IMR-90 (cell line): ENCODE measurements around the gene CEP128. TPM values are rescaled to one million over a fixed set of nuclear protein-coding genes. Genes with fewer than 3 reads are reported as not detected.

Experiments
- ATAC-seq: fragments of 200-7000 bp; cut with Tn5 transposase; 2 replicates; pipeline ENCODE4 v1.9.1; 2020; ENCODE audit warnings: low read depth, mild to moderate bottlenecking, moderate library complexity
- BruUV-seq: library from RNA; stranded (reverse); fragments of 400-500 nt; replicated peaks from 2 replicates; lab custom pipeline; 2021; lab: Mats Ljungman, UMichigan
- CTCF ChIA-PET: fragments of 300-600 bp; formaldehyde crosslinking; extraction: SDS; loops from one replicate; lab custom pipeline; 2021; ENCODE audit warnings: antibody characterized with exemption; lab: Yijun Ruan, JAX
- POLR2A ChIA-PET: fragments of 300-600 bp; sonication (Branson Sonifier 250); formaldehyde crosslinking; loops from one replicate; lab custom pipeline; 2022; ENCODE audit warnings: antibody characterized with exemption; ENCODE audit not compliant: unreplicated experiment; lab: Charles Lee
- DNase-seq: peaks from one replicate; pipeline ENCODE4 v3.0.0; 2013
- H2AFZ ChIP-seq: replicated peaks from 2 replicates; pipeline ENCODE3; 2013; ENCODE audit warnings: low read length, mild to moderate bottlenecking; ENCODE audit not compliant: poor library complexity
- H2AK5ac ChIP-seq: 2 replicates; pipeline ENCODE4 v1.6.1; 2013; ENCODE audit warnings: low read depth, low read length, inconsistent platforms
- H2AK9ac ChIP-seq: replicated peaks from 2 replicates; pipeline ENCODE3; 2013; ENCODE audit warnings: mild to moderate bottlenecking, low read depth, low read length, moderate library complexity; ENCODE audit not compliant: poor library complexity
- H2BK120ac ChIP-seq: 2 replicates; pipeline ENCODE4 v1.6.1; 2013; ENCODE audit warnings: low read depth, low read length, inconsistent platforms
- H2BK15ac ChIP-seq: 3 replicates; pipeline ENCODE4 v1.6.1; 2013; ENCODE audit warnings: low read depth, low read length, inconsistent platforms
- H2BK20ac ChIP-seq: 2 replicates; pipeline ENCODE4 v1.6.1; 2013; ENCODE audit warnings: low read depth, mild to moderate bottlenecking, inconsistent platforms, low read length, moderate library complexity
- H2BK5ac ChIP-seq: 2 replicates; pipeline ENCODE4 v1.6.1; 2013; ENCODE audit warnings: mild to moderate bottlenecking, low read depth, low read length, inconsistent platforms; ENCODE audit not compliant: poor library complexity, severe bottlenecking
- H3K14ac ChIP-seq: replicated peaks from 2 replicates; pipeline ENCODE4 v1.6.1; 2013; ENCODE audit warnings: low read depth, low read length, inconsistent platforms
- H3K18ac ChIP-seq: 2 replicates; pipeline ENCODE4 v1.6.1; 2013; ENCODE audit warnings: low read depth, low read length, control low read depth
- H3K23ac ChIP-seq: 2 replicates; pipeline ENCODE4 v1.6.1; 2013; ENCODE audit warnings: low read depth, low read length, inconsistent platforms
- H3K27ac ChIP-seq: 2 replicates; pipeline ENCODE4 v1.5.1; 2013; ENCODE audit warnings: mild to moderate bottlenecking, control low read depth, low read length; ENCODE audit not compliant: insufficient read depth
- H3K27me3 ChIP-seq: 2 replicates; pipeline ENCODE4 v1.6.1; 2013; ENCODE audit warnings: low read length; ENCODE audit not compliant: control insufficient read depth, insufficient read depth
- H3K36me3 ChIP-seq: 2 replicates; pipeline ENCODE4 v1.6.1; 2013; ENCODE audit warnings: low read length, mixed read lengths; ENCODE audit not compliant: control insufficient read depth, insufficient read depth
- H3K4ac ChIP-seq: 2 replicates; pipeline ENCODE4 v1.6.1; 2013; ENCODE audit warnings: low read depth, low read length, inconsistent platforms
- H3K4me1 ChIP-seq: 2 replicates; pipeline ENCODE4 v1.6.1; 2013; ENCODE audit warnings: low read length, mixed read lengths; ENCODE audit not compliant: control insufficient read depth, insufficient read depth
- H3K4me2 ChIP-seq: 2 replicates; pipeline ENCODE4 v1.6.1; 2013; ENCODE audit warnings: low read depth, mild to moderate bottlenecking, control low read depth, low read length, moderate library complexity
- H3K4me3 ChIP-seq: 2 replicates; pipeline ENCODE4 v1.5.1; 2013; ENCODE audit warnings: low read depth, mild to moderate bottlenecking, control low read depth, low read length, moderate library complexity; ENCODE audit not compliant: insufficient read depth
- H3K56ac ChIP-seq: 2 replicates; pipeline ENCODE4 v1.6.1; 2013; ENCODE audit warnings: low read length, inconsistent platforms; ENCODE audit not compliant: insufficient read depth; ENCODE audit errors: extremely low read depth
- H3K79me1 ChIP-seq, 2 experiments: 2 replicates each; pipeline ENCODE4 v1.6.1; 2013; ENCODE audit warnings: low read length in 2 of 2, inconsistent platforms in 1 of 2, low read depth in 1 of 2
- H3K9ac ChIP-seq: 2 replicates; pipeline ENCODE4 v1.6.1; 2013; ENCODE audit warnings: low read depth, low read length, control low read depth
- H3K9me1 ChIP-seq: 2 replicates; pipeline ENCODE4 v1.6.1; 2013; ENCODE audit warnings: low read length, inconsistent platforms; ENCODE audit not compliant: insufficient read depth
- H3K9me3 ChIP-seq: 2 replicates; pipeline ENCODE4 v1.6.1; 2013; ENCODE audit warnings: low read length; ENCODE audit not compliant: control insufficient read depth, insufficient read depth
- H4K20me1 ChIP-seq: 2 replicates; pipeline ENCODE4 v1.6.1; 2013; ENCODE audit warnings: low read length, inconsistent platforms; ENCODE audit not compliant: insufficient read depth
- H4K5ac ChIP-seq: 2 replicates; pipeline ENCODE4 v1.6.1; 2013; ENCODE audit warnings: mild to moderate bottlenecking, low read depth, low read length, control low read depth
- H4K8ac ChIP-seq, 2 experiments: 2 replicates each; pipeline ENCODE4 v1.6.1; 2013; ENCODE audit warnings: low read depth in 2 of 2, low read length in 2 of 2, control low read depth in 1 of 2, inconsistent platforms in 1 of 2
- H4K91ac ChIP-seq: 2 replicates; pipeline ENCODE4 v1.6.1; 2013; ENCODE audit warnings: low read depth, low read length, inconsistent platforms; ENCODE audit not compliant: insufficient read depth
- BHLHE40 ChIP-seq: fragments of 150-350 bp; IDR thresholded peaks from 2 replicates; pipeline ENCODE4 v1.6.1; 2016; ENCODE audit warnings: mild to moderate bottlenecking, low read depth, low read length
- CEBPB ChIP-seq: IDR thresholded peaks from 2 replicates; pipeline ENCODE4 v1.6.1; 2012; ENCODE audit warnings: low read depth, low read length, improper control_type of control experiment
- CHD1 ChIP-seq: IDR thresholded peaks from 2 replicates; pipeline ENCODE4 v1.6.1; 2012; ENCODE audit warnings: low read depth, low read length, improper control_type of control experiment
- FOS ChIP-seq: fragments of 150-350 bp; IDR thresholded peaks from 2 replicates; pipeline ENCODE4 v1.6.1; 2016; ENCODE audit warnings: low read depth, low read length
- MAFK ChIP-seq: IDR thresholded peaks from 2 replicates; pipeline ENCODE4 v1.6.1; 2012; ENCODE audit warnings: low read depth, low read length, improper control_type of control experiment
- MAZ ChIP-seq: IDR thresholded peaks from 2 replicates; pipeline ENCODE4 v1.6.1; 2012; ENCODE audit warnings: low read depth, mild to moderate bottlenecking, low read length, improper control_type of control experiment, moderate library complexity, borderline replicate concordance
- MXI1 ChIP-seq: IDR thresholded peaks from 2 replicates; pipeline ENCODE4 v1.6.1; 2012; ENCODE audit warnings: low read depth, mild to moderate bottlenecking, low read length, moderate library complexity, borderline replicate concordance
- NFE2L2 ChIP-seq: fragments of 150-350 bp; IDR thresholded peaks from 2 replicates; pipeline ENCODE4 v1.6.1; 2016; ENCODE audit warnings: low read depth, mild to moderate bottlenecking, low read length
- POLR2A ChIP-seq: IDR thresholded peaks from 2 replicates; pipeline ENCODE4 v1.6.1; 2012; ENCODE audit warnings: mild to moderate bottlenecking, low read depth, low read length
- RAD21 ChIP-seq: IDR thresholded peaks from 2 replicates; pipeline ENCODE4 v1.6.1; 2012; ENCODE audit warnings: low read length, improper control_type of control experiment
- RCOR1 ChIP-seq: IDR thresholded peaks from 2 replicates; pipeline ENCODE4 v1.6.1; 2012; ENCODE audit warnings: mild to moderate bottlenecking, low read length, improper control_type of control experiment; ENCODE audit not compliant: insufficient replicate concordance
- RFX5 ChIP-seq: IDR thresholded peaks from 2 replicates; pipeline ENCODE4 v1.8.0; 2012; ENCODE audit warnings: low read depth, mild to moderate bottlenecking, low read length, moderate library complexity
- SMC3 ChIP-seq: fragments of 150-350 bp; IDR thresholded peaks from 2 replicates; pipeline ENCODE4 v1.6.1; 2016; ENCODE audit warnings: low read depth, mild to moderate bottlenecking, antibody characterized with exemption, low read length, moderate library complexity
- USF2 ChIP-seq: fragments of 150-350 bp; IDR thresholded peaks from 2 replicates; pipeline ENCODE4 v1.6.1; 2017; ENCODE audit warnings: mild to moderate bottlenecking, antibody characterized with exemption, low read length, low read depth
- dilution Hi-C: fragments of 300-500 bp; cut with HindIII; formaldehyde crosslinking; loops from one replicate; pipeline ENCODE4 v1.14.3; 2018; ENCODE audit warnings: low sequenced_read_pairs; ENCODE audit not compliant: unreplicated experiment
- in situ Hi-C: fragments of 300-500 bp; cut with MboI; formaldehyde crosslinking; loops from 3 replicates; pipeline ENCODE4 v1.14.3; 2019; ENCODE audit warnings: low sequenced_read_pairs, inconsistent platforms, mixed read lengths
- intact Hi-C: fragments of 100-400 bp; cut with micrococcal nuclease; formaldehyde crosslinking; loops from 2 replicates; pipeline ENCODE4 v1.10.0; 2022
- polyA plus RNA-seq, 3 experiments: library from polyadenylated mRNA; depleted of rRNA; stranded (reverse); fragments of >200 nt; gene quantifications; 2 replicates each; pipeline ENCODE4 v1.2.3, GENCODE V29; 2012; ENCODE audit warnings: low replicate concordance in 1 of 3
- total RNA-seq: library from RNA; depleted of rRNA; stranded (reverse); fragments of >200 nt; gene quantifications from 2 replicates; pipeline ENCODE4 v1.2.3, GENCODE V29; 2012
- TF ChIP-seq, protein P1 (sequence below): fragments of 150-350 bp; IDR thresholded peaks from 2 replicates; pipeline ENCODE4 v1.6.1; 2016; ENCODE audit warnings: low read depth, mild to moderate bottlenecking, low read length, moderate library complexity, borderline replicate concordance
- TF ChIP-seq, protein P2 (sequence below): conservative IDR thresholded peaks from 2 replicates; pipeline ENCODE4 v1.5.1; 2012; ENCODE audit warnings: mild to moderate bottlenecking, low read depth, low read length, improper control_type of control experiment

The CEP128 gene
- total and polyA plus RNA-seq, 2 of the 4 experiments (the other 2 are of a cell fraction): 1.9 to 5.7 TPM

DNA sequence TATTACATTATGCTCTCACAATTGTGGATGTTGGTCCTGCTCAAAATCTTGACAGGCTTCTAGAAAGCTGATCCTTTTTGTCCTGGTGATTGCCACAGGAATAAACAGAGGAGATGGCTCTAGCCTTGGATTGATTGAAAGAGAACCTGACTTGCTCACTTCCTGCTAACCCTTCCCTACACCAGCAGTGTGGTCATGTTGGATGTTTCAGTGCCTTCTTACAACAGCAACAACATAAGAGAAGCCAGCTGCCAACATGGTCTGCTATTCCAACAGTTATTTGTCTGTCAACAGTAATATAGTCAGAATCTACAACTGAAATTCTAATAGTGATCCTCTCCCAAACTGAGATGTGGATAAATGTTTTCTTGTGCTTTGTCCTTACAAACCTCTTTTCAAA lies 418.6 kb downstream of the CEP128 start:
- no peaks in the 10 kb centered on the region for H3K27me3 ChIP-seq
- H3K4ac ChIP-seq: 0 out of 2 replicates have a peak overlapping the region, but pooled peaks have one; percentile 44
- H4K5ac ChIP-seq: no peak overlapping the region
- no peaks in the 10 kb centered on the region for H3K9me3 ChIP-seq
- peak overlapping the region; percentile 9; the same call in 1 of the 2 replicates for H2BK120ac ChIP-seq
- H3K79me1 ChIP-seq: no peaks in the 10 kb centered on the region
- no peak overlapping the region for H2AFZ ChIP-seq
- ChIA-PET CTCF (no interaction called here), POLR2A (no interaction called here)
- dilution Hi-C loops (no loop called here), intact Hi-C loops (no loop called here), in situ Hi-C loops (no loop called here)
- no peak overlapping the region for H3K9ac ChIP-seq
- H4K8ac ChIP-seq: no peak overlapping the region
- H3K14ac ChIP-seq: no peak overlapping the region
- H3K4me3 ChIP-seq: no peak overlapping the region
- H4K91ac ChIP-seq: no peak overlapping the region
- H3K18ac ChIP-seq: peak overlapping the region; percentile 77
- H3K27ac ChIP-seq: no peak overlapping the region
- H3K56ac ChIP-seq: no peak overlapping the region
- no peaks in the 10 kb centered on the region for H3K9me1 ChIP-seq
- H2AK9ac ChIP-seq: no peak overlapping the region
- TF ChIP-seq, protein P1, sequence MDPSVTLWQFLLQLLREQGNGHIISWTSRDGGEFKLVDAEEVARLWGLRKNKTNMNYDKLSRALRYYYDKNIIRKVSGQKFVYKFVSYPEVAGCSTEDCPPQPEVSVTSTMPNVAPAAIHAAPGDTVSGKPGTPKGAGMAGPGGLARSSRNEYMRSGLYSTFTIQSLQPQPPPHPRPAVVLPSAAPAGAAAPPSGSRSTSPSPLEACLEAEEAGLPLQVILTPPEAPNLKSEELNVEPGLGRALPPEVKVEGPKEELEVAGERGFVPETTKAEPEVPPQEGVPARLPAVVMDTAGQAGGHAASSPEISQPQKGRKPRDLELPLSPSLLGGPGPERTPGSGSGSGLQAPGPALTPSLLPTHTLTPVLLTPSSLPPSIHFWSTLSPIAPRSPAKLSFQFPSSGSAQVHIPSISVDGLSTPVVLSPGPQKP: no peak
- TF ChIP-seq MAZ (no peak), POLR2A (no peak), SMC3 (no peak), MAFK (no peak), USF2 (no peak), RFX5 (no peak), NFE2L2 (no peak), CHD1 (no peak), RAD21 (no peak), MXI1 (no peak), BHLHE40 (no peak), RCOR1 (no peak), CEBPB (no peak), FOS (no peak)
- TF ChIP-seq, protein P2, sequence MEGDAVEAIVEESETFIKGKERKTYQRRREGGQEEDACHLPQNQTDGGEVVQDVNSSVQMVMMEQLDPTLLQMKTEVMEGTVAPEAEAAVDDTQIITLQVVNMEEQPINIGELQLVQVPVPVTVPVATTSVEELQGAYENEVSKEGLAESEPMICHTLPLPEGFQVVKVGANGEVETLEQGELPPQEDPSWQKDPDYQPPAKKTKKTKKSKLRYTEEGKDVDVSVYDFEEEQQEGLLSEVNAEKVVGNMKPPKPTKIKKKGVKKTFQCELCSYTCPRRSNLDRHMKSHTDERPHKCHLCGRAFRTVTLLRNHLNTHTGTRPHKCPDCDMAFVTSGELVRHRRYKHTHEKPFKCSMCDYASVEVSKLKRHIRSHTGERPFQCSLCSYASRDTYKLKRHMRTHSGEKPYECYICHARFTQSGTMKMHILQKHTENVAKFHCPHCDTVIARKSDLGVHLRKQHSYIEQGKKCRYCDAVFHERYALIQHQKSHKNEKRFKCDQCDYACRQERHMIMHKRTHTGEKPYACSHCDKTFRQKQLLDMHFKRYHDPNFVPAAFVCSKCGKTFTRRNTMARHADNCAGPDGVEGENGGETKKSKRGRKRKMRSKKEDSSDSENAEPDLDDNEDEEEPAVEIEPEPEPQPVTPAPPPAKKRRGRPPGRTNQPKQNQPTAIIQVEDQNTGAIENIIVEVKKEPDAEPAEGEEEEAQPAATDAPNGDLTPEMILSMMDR: no peak
- H3K4me2 ChIP-seq: no peak overlapping the region
- H3K36me3 ChIP-seq: no peaks in the 10 kb centered on the region
- H4K20me1 ChIP-seq: no peaks in the 10 kb centered on the region
- H2BK20ac ChIP-seq: no peak overlapping the region
- no peak overlapping the region for H2BK15ac ChIP-seq
- ATAC-seq (peak; percentile 44; the same call in 1 of the 2 replicates), DNase-seq (peak; percentile 33)
- no peak overlapping the region; the same call in 1 of the 2 replicates for H2AK5ac ChIP-seq
- H3K4me1 ChIP-seq: peaks cover 5% of the 10 kb centered on the region
- H2BK5ac ChIP-seq: no peak overlapping the region
- BruUV-seq: no TSS peak
- H3K23ac ChIP-seq: no peak overlapping the region
